ENCODE results near the gene MRPL21. TPM values are rescaled to one million over a fixed set of nuclear protein-coding genes. Genes with fewer than 3 reads are reported as not detected.

The MRPL21 gene
- 426 TPM for polyA plus RNA-seq (2012; ENCODE audit: insufficient read depth, insufficient read length, low read depth)

- peak; percentile 91 for DNase-seq
- Histone ChIP-seq H3K4me1 (peaks cover 3% of the 10 kb centered on the region; the same call in 1 of the 2 replicates), H3K36me3 (peaks cover 31% of the 10 kb centered on the region), H3K9me3 (no peaks in the 10 kb centered on the region), H3K27me3 (no peaks in the 10 kb centered on the region), H3K4me3 (ENCODE audit: low read depth, low read length) (peak within 1 kb of the TSS; percentile 100)
- TF ChIP-seq, protein P1, sequence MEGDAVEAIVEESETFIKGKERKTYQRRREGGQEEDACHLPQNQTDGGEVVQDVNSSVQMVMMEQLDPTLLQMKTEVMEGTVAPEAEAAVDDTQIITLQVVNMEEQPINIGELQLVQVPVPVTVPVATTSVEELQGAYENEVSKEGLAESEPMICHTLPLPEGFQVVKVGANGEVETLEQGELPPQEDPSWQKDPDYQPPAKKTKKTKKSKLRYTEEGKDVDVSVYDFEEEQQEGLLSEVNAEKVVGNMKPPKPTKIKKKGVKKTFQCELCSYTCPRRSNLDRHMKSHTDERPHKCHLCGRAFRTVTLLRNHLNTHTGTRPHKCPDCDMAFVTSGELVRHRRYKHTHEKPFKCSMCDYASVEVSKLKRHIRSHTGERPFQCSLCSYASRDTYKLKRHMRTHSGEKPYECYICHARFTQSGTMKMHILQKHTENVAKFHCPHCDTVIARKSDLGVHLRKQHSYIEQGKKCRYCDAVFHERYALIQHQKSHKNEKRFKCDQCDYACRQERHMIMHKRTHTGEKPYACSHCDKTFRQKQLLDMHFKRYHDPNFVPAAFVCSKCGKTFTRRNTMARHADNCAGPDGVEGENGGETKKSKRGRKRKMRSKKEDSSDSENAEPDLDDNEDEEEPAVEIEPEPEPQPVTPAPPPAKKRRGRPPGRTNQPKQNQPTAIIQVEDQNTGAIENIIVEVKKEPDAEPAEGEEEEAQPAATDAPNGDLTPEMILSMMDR (IDR thresholded peaks at IDR 0.05; ENCODE audit: low read depth, low read length) = no peak
Observed at GRCh38 chr11:68903288-68904247, at the start of gene MRPL21, which contains the start of gene IGHMBP2. MRPL21 (minus strand) TSS chr11:68903832; CDS start chr11:68903810, 22 bp downstream. IGHMBP2 (plus strand) TSS chr11:68903891; CDS start chr11:68903953, 62 bp downstream.

- H3K9me3 ChIP-seq = no peaks in the 10 kb centered on the region
- no peaks in the 10 kb centered on the region for H3K4me1 ChIP-seq
- TF ChIP-seq, protein P1 (IDR thresholded peaks at IDR 0.05; ENCODE audit: low read depth, low read length) = no peak
- H3K4me3 ChIP-seq (ENCODE audit: low read depth, low read length) = no peak overlapping the region
- DNase-seq = no peak
- no peaks in the 10 kb centered on the region for H3K27me3 ChIP-seq
- H3K36me3 ChIP-seq = no peaks in the 10 kb centered on the region
Observed at GRCh38 chr11:68950762-68951161, 47.1 kb upstream of the MRPL21 start.

- no peak for DNase-seq
- Histone ChIP-seq H3K4me3 (ENCODE audit: low read depth, low read length) (no peak overlapping the region), H3K9me3 (no peaks in the 10 kb centered on the region), H3K36me3 (no peaks in the 10 kb centered on the region), H3K4me1 (no peaks in the 10 kb centered on the region), H3K27me3 (no peaks in the 10 kb centered on the region)
- TF ChIP-seq, protein P1 (IDR thresholded peaks at IDR 0.05; ENCODE audit: low read depth, low read length) = peak; percentile 49
Observed at GRCh38 chr11:68950270-68950669, 46.6 kb upstream of the MRPL21 start.

- H3K27me3 ChIP-seq = no peaks in the 10 kb centered on the region
- DNase-seq = no peak
- TF ChIP-seq, protein P1 (IDR thresholded peaks at IDR 0.05; ENCODE audit: low read depth, low read length) = no peak
- no peaks in the 10 kb centered on the region for H3K4me1 ChIP-seq
- H3K36me3 ChIP-seq = no peaks in the 10 kb centered on the region
- H3K9me3 ChIP-seq = no peaks in the 10 kb centered on the region
- no peak overlapping the region for H3K4me3 ChIP-seq (ENCODE audit: low read depth, low read length)
Observed at GRCh38 chr11:68948935-68949334, 45.3 kb upstream of the MRPL21 start.

DNA sequence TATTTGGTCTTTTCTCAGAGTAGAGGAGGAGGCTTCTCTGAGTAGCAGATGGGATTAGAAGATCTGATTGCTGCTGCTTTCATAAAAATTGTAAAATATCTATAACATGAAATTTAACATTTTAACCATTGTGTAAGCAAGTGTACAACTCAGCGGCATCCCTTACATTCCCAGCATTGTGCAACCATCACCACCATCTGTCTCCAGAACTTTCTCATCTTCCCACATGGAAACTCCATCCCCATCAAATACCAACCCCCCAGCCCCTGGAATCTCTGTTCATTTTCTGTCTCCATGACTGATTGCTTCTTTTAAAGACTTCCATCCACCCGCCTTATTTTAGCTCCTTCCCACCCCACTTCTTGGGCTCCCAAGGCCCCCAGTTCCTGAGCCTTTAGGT is 44.9 kb upstream of the MRPL21 start:
- Histone ChIP-seq H3K4me3 (ENCODE audit: low read depth, low read length) (no peak overlapping the region), H3K27me3 (no peaks in the 10 kb centered on the region), H3K36me3 (no peaks in the 10 kb centered on the region), H3K4me1 (no peaks in the 10 kb centered on the region), H3K9me3 (no peaks in the 10 kb centered on the region)
- DNase-seq = no peak
- TF ChIP-seq, protein P1 (IDR thresholded peaks at IDR 0.05; ENCODE audit: low read depth, low read length) = no peak

DNA sequence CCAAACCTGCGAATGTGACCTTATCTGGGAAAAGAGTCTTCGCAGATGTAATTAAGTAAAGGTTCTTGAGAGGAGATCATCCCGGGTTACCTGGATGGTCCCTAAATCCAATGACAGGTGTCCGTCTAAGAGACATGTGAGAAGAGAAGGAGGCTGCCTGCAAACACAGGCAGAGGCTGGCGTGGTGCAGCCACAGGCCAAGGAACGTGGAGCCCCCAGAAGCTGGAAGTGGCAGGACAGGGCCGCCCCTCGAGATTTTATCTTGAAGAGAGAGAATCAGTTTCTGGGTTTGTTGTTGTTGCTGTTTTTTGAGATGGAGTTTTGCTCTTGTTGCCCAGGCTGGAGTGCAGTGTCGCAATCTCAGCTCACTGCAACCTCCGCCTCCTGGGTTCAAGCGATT is 43.5 kb upstream of the MRPL21 start:
- no peak overlapping the region for H3K4me3 ChIP-seq (ENCODE audit: low read depth, low read length)
- no peaks in the 10 kb centered on the region for H3K4me1 ChIP-seq
- no peaks in the 10 kb centered on the region for H3K36me3 ChIP-seq
- TF ChIP-seq, protein P1 (IDR thresholded peaks at IDR 0.05; ENCODE audit: low read depth, low read length) = no peak
- no peaks in the 10 kb centered on the region for H3K27me3 ChIP-seq
- no peaks in the 10 kb centered on the region for H3K9me3 ChIP-seq
- no peak for DNase-seq
